ENCODE data around the gene MAD2L1.

DNA sequence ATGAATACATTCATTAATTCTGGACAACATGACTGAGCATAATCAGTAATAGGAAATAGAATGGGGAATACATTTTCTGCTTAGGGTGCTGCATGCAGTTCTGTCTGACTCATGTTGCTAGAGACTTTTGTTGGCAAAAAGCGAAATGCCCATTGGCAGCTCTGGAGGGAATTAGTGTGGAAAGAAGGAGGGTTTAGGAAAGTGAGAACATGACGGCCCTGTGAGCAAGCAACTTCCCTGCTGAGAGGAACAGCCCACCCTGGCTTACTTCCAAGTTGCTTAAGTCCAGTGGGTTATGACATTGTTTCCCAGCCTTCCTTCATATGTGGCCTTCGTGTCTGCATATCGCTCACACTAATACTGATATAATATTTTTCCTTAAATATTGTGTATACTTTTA is 13.8 kb downstream of the MAD2L1 start:
- no peak for TF ChIP-seq GATA2 (IDR thresholded peaks at IDR 0.05; ENCODE audit: low read depth, low read length)
- TF ChIP-seq GATA3 (IDR thresholded peaks at IDR 0.05; ENCODE audit: low read depth, low read length) = no peak
